ENCODE data around the gene AFF3.
"Not testable (repeated sequence)": the region's sequence is repeated elsewhere in the genome, so short reads cannot be mapped to it uniquely, and the experiment has no call there.

AFF3 gene

GRCh38 chr2:99756059-99756458 is 386.3 kb downstream of the AFF3 start:
- H3K27ac ChIP-seq (ENCODE audit: insufficient read depth, low read depth, low read length, poor library complexity, severe bottlenecking): no peak overlapping the region
- no peaks in the 10 kb centered on the region for H3K36me3 ChIP-seq (ENCODE audit: control insufficient read depth, insufficient read depth, low read length)
- no peaks in the 10 kb centered on the region for H3K27me3 ChIP-seq (ENCODE audit: control insufficient read depth, insufficient read depth, low read length, poor library complexity, severe bottlenecking)
- no peak overlapping the region for H3K4me3 ChIP-seq (ENCODE audit: insufficient read depth, low read depth, low read length)
- 90 to 100% methylated on average over 1 of the region's 1 CpG for WGBS, 2 experiments
- no peaks in the 10 kb centered on the region for H3K9me3 ChIP-seq (ENCODE audit: control insufficient read depth, low read length)
- H3K4me1 ChIP-seq (ENCODE audit: control insufficient read depth, insufficient read depth, low read length): no peaks in the 10 kb centered on the region

GRCh38 chr2:99754210-99754609 is 388.2 kb downstream of the AFF3 start:
- no peaks in the 10 kb centered on the region for H3K27me3 ChIP-seq (ENCODE audit: control insufficient read depth, insufficient read depth, low read length, poor library complexity, severe bottlenecking)
- no peak overlapping the region for H3K4me3 ChIP-seq (ENCODE audit: insufficient read depth, low read depth, low read length)
- no peaks in the 10 kb centered on the region for H3K4me1 ChIP-seq (ENCODE audit: control insufficient read depth, insufficient read depth, low read length)
- WGBS, 2 experiments: 95% methylated on average over 4 of the region's 4 CpGs
- no peaks in the 10 kb centered on the region for H3K36me3 ChIP-seq (ENCODE audit: control insufficient read depth, insufficient read depth, low read length)
- H3K27ac ChIP-seq (ENCODE audit: insufficient read depth, low read depth, low read length, poor library complexity, severe bottlenecking): no peak overlapping the region
- H3K9me3 ChIP-seq (ENCODE audit: control insufficient read depth, low read length): no peaks in the 10 kb centered on the region

GRCh38 chr2:99753505-99753904 is 388.9 kb downstream of the AFF3 start:
- Histone ChIP-seq H3K4me3 (ENCODE audit: insufficient read depth, low read depth, low read length) (no peak overlapping the region), H3K36me3 (ENCODE audit: control insufficient read depth, insufficient read depth, low read length) (no peaks in the 10 kb centered on the region), H3K27ac (ENCODE audit: insufficient read depth, low read depth, low read length, poor library complexity, severe bottlenecking) (no peak overlapping the region), H3K9me3 (ENCODE audit: control insufficient read depth, low read length) (no peaks in the 10 kb centered on the region), H3K27me3 (ENCODE audit: control insufficient read depth, insufficient read depth, low read length, poor library complexity, severe bottlenecking) (no peaks in the 10 kb centered on the region), H3K4me1 (ENCODE audit: control insufficient read depth, insufficient read depth, low read length) (no peaks in the 10 kb centered on the region)
- 93 to 98% methylated on average over 8 of the region's 8 CpGs for WGBS, 2 experiments

- 63 to 70% methylated on average over 2 of the region's 2 CpGs for WGBS, 2 experiments
- no peaks in the 10 kb centered on the region for H3K4me1 ChIP-seq (ENCODE audit: control insufficient read depth, insufficient read depth, low read length)
- H3K36me3 ChIP-seq (ENCODE audit: control insufficient read depth, insufficient read depth, low read length): no peaks in the 10 kb centered on the region
- H3K9me3 ChIP-seq (ENCODE audit: control insufficient read depth, low read length): no peaks in the 10 kb centered on the region
- H3K27ac ChIP-seq (ENCODE audit: insufficient read depth, low read depth, low read length, poor library complexity, severe bottlenecking): no peak overlapping the region
- no peak overlapping the region for H3K4me3 ChIP-seq (ENCODE audit: insufficient read depth, low read depth, low read length)
- no peaks in the 10 kb centered on the region for H3K27me3 ChIP-seq (ENCODE audit: control insufficient read depth, insufficient read depth, low read length, poor library complexity, severe bottlenecking)
Measured at GRCh38 chr2:99748344-99748743, 394.0 kb downstream of the AFF3 start.

- 74% methylated on average over 3 of the region's 3 CpGs for WGBS, 2 experiments
Measured at GRCh38 chr2:99747842-99748241, 394.5 kb downstream of the AFF3 start.

GRCh38 chr2:99743146-99743545 is 399.2 kb downstream of the AFF3 start:
- Histone ChIP-seq H3K27ac (ENCODE audit: insufficient read depth, low read depth, low read length, poor library complexity, severe bottlenecking) (no peak overlapping the region), H3K4me3 (ENCODE audit: insufficient read depth, low read depth, low read length) (no peak overlapping the region), H3K27me3 (ENCODE audit: control insufficient read depth, insufficient read depth, low read length, poor library complexity, severe bottlenecking) (no peaks in the 10 kb centered on the region), H3K9me3 (ENCODE audit: control insufficient read depth, low read length) (no peaks in the 10 kb centered on the region), H3K4me1 (ENCODE audit: control insufficient read depth, insufficient read depth, low read length) (no peaks in the 10 kb centered on the region), H3K36me3 (ENCODE audit: control insufficient read depth, insufficient read depth, low read length) (no peaks in the 10 kb centered on the region)
- WGBS, 2 experiments: 93 to 95% methylated on average over 7 of the region's 7 CpGs

More at GRCh38 chr2:99747842-99748241, 394.5 kb downstream of the AFF3 start:
- H3K27ac ChIP-seq (ENCODE audit: insufficient read depth, low read depth, low read length, poor library complexity, severe bottlenecking): no peak overlapping the region
- H3K36me3 ChIP-seq (ENCODE audit: control insufficient read depth, insufficient read depth, low read length): no peaks in the 10 kb centered on the region
- no peak overlapping the region for H3K4me3 ChIP-seq (ENCODE audit: insufficient read depth, low read depth, low read length)
- H3K4me1 ChIP-seq (ENCODE audit: control insufficient read depth, insufficient read depth, low read length): no peaks in the 10 kb centered on the region
- H3K27me3 ChIP-seq (ENCODE audit: control insufficient read depth, insufficient read depth, low read length, poor library complexity, severe bottlenecking): no peaks in the 10 kb centered on the region
- H3K9me3 ChIP-seq (ENCODE audit: control insufficient read depth, low read length): no peaks in the 10 kb centered on the region

- H3K4me1 ChIP-seq (ENCODE audit: control insufficient read depth, insufficient read depth, low read length): no peaks in the 10 kb centered on the region
- H3K27ac ChIP-seq (ENCODE audit: insufficient read depth, low read depth, low read length, poor library complexity, severe bottlenecking): no peak overlapping the region
- no peak overlapping the region for H3K4me3 ChIP-seq (ENCODE audit: insufficient read depth, low read depth, low read length)
- no peaks in the 10 kb centered on the region for H3K36me3 ChIP-seq (ENCODE audit: control insufficient read depth, insufficient read depth, low read length)
- H3K27me3 ChIP-seq (ENCODE audit: control insufficient read depth, insufficient read depth, low read length, poor library complexity, severe bottlenecking): no peaks in the 10 kb centered on the region
- no peaks in the 10 kb centered on the region for H3K9me3 ChIP-seq (ENCODE audit: control insufficient read depth, low read length)
- 92% methylated on average over 1 of the region's 1 CpG for WGBS, 2 experiments
Measured at GRCh38 chr2:99737537-99737936, 404.9 kb downstream of the AFF3 start.

GRCh38 chr2:99735753-99736152 is 406.6 kb downstream of the AFF3 start:
- H3K27me3 ChIP-seq (ENCODE audit: control insufficient read depth, insufficient read depth, low read length, poor library complexity, severe bottlenecking): no peaks in the 10 kb centered on the region
- no peak overlapping the region for H3K4me3 ChIP-seq (ENCODE audit: insufficient read depth, low read depth, low read length)
- H3K36me3 ChIP-seq (ENCODE audit: control insufficient read depth, insufficient read depth, low read length): no peaks in the 10 kb centered on the region
- H3K27ac ChIP-seq (ENCODE audit: insufficient read depth, low read depth, low read length, poor library complexity, severe bottlenecking): no peak overlapping the region
- WGBS, 2 experiments: 59 to 79% methylated on average over 1 of the region's 1 CpG
- no peaks in the 10 kb centered on the region for H3K9me3 ChIP-seq (ENCODE audit: control insufficient read depth, low read length)
- no peaks in the 10 kb centered on the region for H3K4me1 ChIP-seq (ENCODE audit: control insufficient read depth, insufficient read depth, low read length)

- H3K4me1 ChIP-seq (ENCODE audit: control insufficient read depth, insufficient read depth, low read length); H3K9me3 ChIP-seq (ENCODE audit: control insufficient read depth, low read length); H3K4me3 ChIP-seq (ENCODE audit: insufficient read depth, low read depth, low read length); H3K36me3 ChIP-seq (ENCODE audit: control insufficient read depth, insufficient read depth, low read length); H3K27ac ChIP-seq (ENCODE audit: insufficient read depth, low read depth, low read length, poor library complexity, severe bottlenecking); H3K27me3 ChIP-seq (ENCODE audit: control insufficient read depth, insufficient read depth, low read length, poor library complexity, severe bottlenecking): not testable (repeated sequence)
- whole genome bisulfite sequencing, 2 experiments: 74 to 76% methylated on average over 8 of the region's 8 CpGs
Measured at GRCh38 chr2:99735314-99735713, 407.1 kb downstream of the AFF3 start.

GRCh38 chr2:99734236-99734635 is 408.2 kb downstream of the AFF3 start:
- Histone ChIP-seq H3K4me1 (ENCODE audit: control insufficient read depth, insufficient read depth, low read length) (no peaks in the 10 kb centered on the region), H3K9me3 (ENCODE audit: control insufficient read depth, low read length) (no peaks in the 10 kb centered on the region), H3K36me3 (ENCODE audit: control insufficient read depth, insufficient read depth, low read length) (no peaks in the 10 kb centered on the region), H3K4me3 (ENCODE audit: insufficient read depth, low read depth, low read length) (no peak overlapping the region), H3K27me3 (ENCODE audit: control insufficient read depth, insufficient read depth, low read length, poor library complexity, severe bottlenecking) (no peaks in the 10 kb centered on the region), H3K27ac (ENCODE audit: insufficient read depth, low read depth, low read length, poor library complexity, severe bottlenecking) (no peak overlapping the region)
- WGBS, 2 experiments: 93 to 100% methylated on average over 2 of the region's 2 CpGs
